T-helper 2 cell treated with Interferon-gamma antibody and Interleukin-4, amounts not matched to agents 5 μg/mL and 100 μg/mL, for 36 hours (primary cell): Measurements from ENCODE around the gene FFAR2.
"Not testable (repeated sequence)": the region's sequence is repeated elsewhere in the genome, so short reads cannot be mapped to it uniquely, and the experiment has no call there.

Source experiments
- DNase-seq: peaks from one replicate; pipeline ENCODE4 v3.0.0; 2021; ENCODE audit warnings: low spot score
- H3K27ac Mint-ChIP-seq: one replicate; pipeline ENCODE4 v1.8.0; 2021; ENCODE audit warnings: mild to moderate bottlenecking, mixed read lengths
- H3K27me3 Mint-ChIP-seq: one replicate; pipeline ENCODE4 v1.8.0; 2021; ENCODE audit warnings: low read depth, mixed read lengths
- H3K36me3 Mint-ChIP-seq: one replicate; pipeline ENCODE4 v1.8.0; 2021; ENCODE audit warnings: low read depth, mixed read lengths
- H3K4me1 Mint-ChIP-seq: one replicate; pipeline ENCODE4 v1.8.0; 2021; ENCODE audit warnings: low read depth, mixed read lengths
- H3K4me3 Mint-ChIP-seq: one replicate; pipeline ENCODE4 v1.8.0; 2022; ENCODE audit warnings: mild to moderate bottlenecking, moderate library complexity, mixed read lengths
- H3K9me3 Mint-ChIP-seq: one replicate; pipeline ENCODE4 v1.8.0; 2021; ENCODE audit warnings: mixed read lengths

Gene FFAR2

GRCh38 chr19:35447606-35448469 lies at the start of gene FFAR2:
TSS of gene FFAR2 (plus strand) at chr19:35448257. CDS start at chr19:35449715, 1,458 bp downstream.
- H3K27ac Mint-ChIP-seq = no peak within 1 kb of the TSS
- no peak for DNase-seq
- H3K4me1 Mint-ChIP-seq = peaks cover 37% of the 10 kb centered on the region
- peaks cover 38% of the 10 kb centered on the region for H3K27me3 Mint-ChIP-seq
- no peaks in the 10 kb centered on the region for H3K9me3 Mint-ChIP-seq
- no peaks in the 10 kb centered on the region for H3K36me3 Mint-ChIP-seq
- H3K4me3 Mint-ChIP-seq = no peak within 1 kb of the TSS

GRCh38 chr19:35398570-35398969 lies 49.5 kb upstream of the FFAR2 start:
- Mint-ChIP-seq H3K4me3 (no peak overlapping the region), H3K4me1 (peaks cover 4% of the 10 kb centered on the region), H3K9me3 (no peaks in the 10 kb centered on the region), H3K27ac (no peak overlapping the region), H3K27me3 (peaks cover 5% of the 10 kb centered on the region), H3K36me3 (no peaks in the 10 kb centered on the region)
- DNase-seq = no peak

GRCh38 chr19:35399231-35399630 lies 48.8 kb upstream of the FFAR2 start:
- Mint-ChIP-seq H3K4me1 (peaks cover 5% of the 10 kb centered on the region), H3K9me3 (no peaks in the 10 kb centered on the region), H3K4me3 (no peak overlapping the region), H3K36me3 (no peaks in the 10 kb centered on the region), H3K27me3 (peaks cover 5% of the 10 kb centered on the region), H3K27ac (no peak overlapping the region)
- no peak for DNase-seq

- Mint-ChIP-seq H3K36me3 (no peaks in the 10 kb centered on the region), H3K27ac (peak overlapping the region; percentile 18), H3K4me3 (no peak overlapping the region), H3K9me3 (no peaks in the 10 kb centered on the region), H3K4me1 (peaks cover 11% of the 10 kb centered on the region), H3K27me3 (peaks cover 5% of the 10 kb centered on the region)
- no peak for DNase-seq
These were observed 47.9 kb upstream of the FFAR2 start for GRCh38 chr19:35399948-35400772.

- Mint-ChIP-seq H3K9me3 (no peaks in the 10 kb centered on the region), H3K27ac (no peak overlapping the region), H3K4me1 (peaks cover 14% of the 10 kb centered on the region)
These were observed 47.3 kb upstream of the FFAR2 start for GRCh38 chr19:35400773-35401100.

GRCh38 chr19:35401416-35401815 lies 46.6 kb upstream of the FFAR2 start:
- not testable (repeated sequence) for H3K27ac Mint-ChIP-seq, H3K4me3 Mint-ChIP-seq, DNase-seq, H3K27me3 Mint-ChIP-seq, H3K9me3 Mint-ChIP-seq, H3K36me3 Mint-ChIP-seq
- H3K4me1 Mint-ChIP-seq = peaks cover 14% of the 10 kb centered on the region

More at GRCh38 chr19:35400773-35401100, 47.3 kb upstream of the FFAR2 start:
- H3K36me3 Mint-ChIP-seq = no peaks in the 10 kb centered on the region
- DNase-seq = no peak
- no peak overlapping the region for H3K4me3 Mint-ChIP-seq
- H3K27me3 Mint-ChIP-seq = peaks cover 5% of the 10 kb centered on the region

GRCh38 chr19:35403116-35403760 lies 44.8 kb upstream of the FFAR2 start:
- DNase-seq = peak; percentile 51
- Mint-ChIP-seq H3K27ac (no peak overlapping the region), H3K4me3 (no peak overlapping the region), H3K4me1 (peaks cover 14% of the 10 kb centered on the region), H3K36me3 (no peaks in the 10 kb centered on the region), H3K27me3 (peaks cover 5% of the 10 kb centered on the region), H3K9me3 (no peaks in the 10 kb centered on the region)

- peak; percentile 84 for DNase-seq
- H3K4me3 Mint-ChIP-seq = no peak overlapping the region
- H3K27ac Mint-ChIP-seq = no peak overlapping the region
These were observed 43.0 kb upstream of the FFAR2 start for GRCh38 chr19:35404879-35405622.

GRCh38 chr19:35407619-35408018 lies 40.4 kb upstream of the FFAR2 start:
- Mint-ChIP-seq H3K9me3 (no peaks in the 10 kb centered on the region), H3K4me3 (no peak overlapping the region), H3K27me3 (peaks cover 20% of the 10 kb centered on the region), H3K36me3 (no peaks in the 10 kb centered on the region), H3K27ac (no peak overlapping the region), H3K4me1 (peaks cover 14% of the 10 kb centered on the region)
- DNase-seq = no peak

More at GRCh38 chr19:35404879-35405622, 43.0 kb upstream of the FFAR2 start:
- peaks cover 14% of the 10 kb centered on the region for H3K4me1 Mint-ChIP-seq
- no peaks in the 10 kb centered on the region for H3K9me3 Mint-ChIP-seq
- no peaks in the 10 kb centered on the region for H3K36me3 Mint-ChIP-seq
- H3K27me3 Mint-ChIP-seq = peaks cover 8% of the 10 kb centered on the region

GRCh38 chr19:35408284-35409171 lies 39.5 kb upstream of the FFAR2 start:
- H3K4me3 Mint-ChIP-seq = no peak overlapping the region
- no peak overlapping the region for H3K27ac Mint-ChIP-seq
- H3K9me3 Mint-ChIP-seq = no peaks in the 10 kb centered on the region
- peaks cover 9% of the 10 kb centered on the region for H3K4me1 Mint-ChIP-seq
- H3K36me3 Mint-ChIP-seq = no peaks in the 10 kb centered on the region
- H3K27me3 Mint-ChIP-seq = peaks cover 25% of the 10 kb centered on the region
- no peak for DNase-seq

- Mint-ChIP-seq H3K27ac (no peak overlapping the region), H3K36me3 (no peaks in the 10 kb centered on the region), H3K27me3 (peaks cover 25% of the 10 kb centered on the region), H3K4me3 (no peak overlapping the region), H3K4me1 (peaks cover 8% of the 10 kb centered on the region), H3K9me3 (no peaks in the 10 kb centered on the region)
- DNase-seq = no peak
These were observed 38.9 kb upstream of the FFAR2 start for GRCh38 chr19:35409191-35409590.

GRCh38 chr19:35410487-35410886 lies 37.6 kb upstream of the FFAR2 start:
- Mint-ChIP-seq H3K4me1 (no peaks in the 10 kb centered on the region), H3K27me3 (peaks cover 29% of the 10 kb centered on the region)

GRCh38 chr19:35414442-35414841 lies 33.6 kb upstream of the FFAR2 start:
- Mint-ChIP-seq H3K27ac (no peak overlapping the region), H3K27me3 (peaks cover 52% of the 10 kb centered on the region), H3K4me1 (no peaks in the 10 kb centered on the region), H3K9me3 (no peaks in the 10 kb centered on the region), H3K4me3 (no peak overlapping the region), H3K36me3 (no peaks in the 10 kb centered on the region)
- no peak for DNase-seq

More at GRCh38 chr19:35410487-35410886, 37.6 kb upstream of the FFAR2 start:
- Mint-ChIP-seq H3K27ac (no peak overlapping the region), H3K36me3 (no peaks in the 10 kb centered on the region), H3K9me3 (no peaks in the 10 kb centered on the region), H3K4me3 (no peak overlapping the region)
- DNase-seq = no peak
